ELF-1 (cell line): Measurements from ENCODE around the gene LIFR.
A peak's percentile ranks its signal among the peaks of the same experiment; 100 is the strongest.

Source experiments
- DNase-seq: peaks from one replicate; pipeline ENCODE4 v3.0.0-alpha.2; 2016; ENCODE audit warnings: low read depth, low spot score

The LIFR gene

DNA sequence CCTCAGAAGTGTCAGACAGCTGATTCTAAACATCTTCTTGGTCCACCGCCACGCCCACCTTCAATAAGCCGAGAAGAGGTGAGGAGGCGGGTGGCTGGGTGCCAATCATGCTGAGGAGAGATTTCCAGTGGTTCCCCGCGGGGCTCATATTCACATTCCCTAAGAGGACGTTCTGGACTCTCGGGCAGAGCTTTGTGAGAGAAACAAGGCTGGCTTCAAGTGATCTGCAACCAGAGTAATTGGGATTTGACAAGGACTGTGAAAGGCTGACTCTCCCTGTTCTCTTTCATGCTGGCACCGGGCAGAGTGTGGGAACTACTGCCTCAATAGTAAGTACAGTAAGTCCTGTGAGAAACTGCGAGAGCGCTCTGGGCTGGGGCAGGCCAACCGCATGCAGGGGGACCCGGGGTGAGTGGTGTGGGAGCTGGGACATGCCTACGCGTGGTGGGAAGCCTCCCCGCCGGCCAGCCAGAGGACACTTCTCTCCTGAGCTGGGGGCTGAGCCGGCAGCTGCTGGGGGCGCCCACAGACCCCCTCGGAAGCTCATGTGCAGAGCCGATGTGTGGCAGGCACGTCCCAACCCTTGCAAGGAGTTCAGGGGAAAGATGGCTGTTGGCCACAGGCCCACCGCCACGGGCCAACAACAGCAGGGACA lies 110.9 kb downstream of the LIFR start:
- no peak for DNase-seq

GRCh38 chr5:38443390-38443789 lies 113.1 kb downstream of the LIFR start:
- no peak for DNase-seq

GRCh38 chr5:38442247-38442573 lies 114.2 kb downstream of the LIFR start:
- no peak for DNase-seq

GRCh38 chr5:38441453-38442246 lies 114.8 kb downstream of the LIFR start:
- DNase-seq: peak; percentile 91

- DNase-seq: no peak
Measured at GRCh38 chr5:38438757-38439156, 117.7 kb downstream of the LIFR start.

GRCh38 chr5:38434966-38435705 lies 121.3 kb downstream of the LIFR start:
- DNase-seq: no peak

DNA sequence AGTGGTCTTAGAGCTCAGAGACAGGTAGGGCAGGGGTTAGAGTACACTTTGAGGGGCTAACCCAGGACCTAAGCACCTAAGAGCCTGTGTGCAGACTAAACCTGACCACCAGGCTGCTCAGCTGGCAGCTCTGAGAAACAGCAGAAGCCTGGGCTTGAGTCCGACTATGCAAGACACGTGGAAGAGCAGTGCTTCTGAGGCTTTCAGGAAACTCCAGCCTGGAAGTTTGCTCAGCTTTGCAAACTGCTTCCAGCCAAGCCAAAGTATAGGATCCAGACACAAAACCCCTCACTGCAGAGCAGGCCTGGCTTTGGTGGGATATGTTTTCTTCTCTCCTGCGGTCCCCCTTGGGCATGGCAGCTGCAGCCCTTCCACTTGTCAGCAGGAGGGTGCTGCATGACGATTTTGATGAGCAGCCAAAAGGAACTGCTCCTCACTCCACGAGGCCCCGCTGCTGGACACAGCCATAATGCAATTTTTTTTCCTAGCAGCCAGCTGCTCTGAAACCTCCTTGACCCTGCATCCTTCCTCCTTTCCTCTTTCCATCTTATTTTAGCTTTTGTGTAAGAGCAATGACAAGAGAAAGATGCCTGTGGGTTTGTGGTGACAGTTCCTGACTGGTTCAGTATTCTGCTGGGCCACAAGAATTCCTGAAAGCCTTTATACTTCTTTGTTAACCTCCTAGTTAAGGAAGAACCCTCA lies 123.1 kb downstream of the LIFR start:
- DNase-seq: no peak

- DNase-seq: no peak
Measured at GRCh38 chr5:38431242-38431853, 125.1 kb downstream of the LIFR start.

DNA sequence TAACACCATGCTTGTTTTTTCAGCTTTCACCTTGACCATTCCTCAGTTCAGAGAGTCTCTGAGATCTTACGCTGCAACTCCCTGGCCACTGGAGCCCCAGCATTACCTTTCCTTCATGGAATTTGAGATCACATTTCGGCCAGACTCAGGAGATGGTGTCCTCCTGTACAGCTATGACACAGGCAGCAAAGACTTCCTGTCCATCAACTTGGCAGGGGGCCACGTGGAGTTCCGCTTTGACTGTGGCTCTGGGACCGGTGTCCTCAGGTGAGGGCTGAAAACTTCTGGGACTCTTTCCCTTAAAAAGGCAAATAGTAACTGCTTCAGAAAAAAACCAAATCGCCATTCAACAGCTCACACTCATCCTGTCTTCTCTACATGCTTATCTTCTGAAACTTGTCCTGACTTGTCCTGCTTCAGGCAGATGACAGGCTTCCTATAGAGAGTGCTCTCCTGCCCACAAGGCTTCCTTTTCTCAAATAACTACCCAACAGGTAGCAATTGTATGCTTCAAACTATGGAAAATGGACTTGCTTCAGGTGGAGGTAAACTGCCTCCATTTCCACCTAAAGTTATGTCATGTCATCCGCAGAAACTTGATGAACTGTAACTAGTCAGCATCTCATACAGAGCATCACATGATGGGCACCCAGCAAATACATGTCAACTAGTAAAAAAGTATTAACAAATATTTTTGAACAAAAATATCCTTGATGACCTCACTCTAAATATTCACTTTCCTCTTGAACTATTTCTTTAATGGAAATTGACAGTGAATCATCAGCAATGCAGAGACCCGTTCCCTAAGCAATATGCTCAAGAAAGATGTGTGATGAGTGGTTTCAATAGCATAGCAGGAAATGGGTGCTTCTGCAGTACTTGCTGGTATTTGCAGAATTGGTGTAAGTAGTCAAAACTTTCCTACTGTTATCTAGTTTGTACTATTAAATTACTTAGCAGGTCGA lies 129.2 kb downstream of the LIFR start:
- no peak for DNase-seq

GRCh38 chr5:38426490-38426889 lies 130.0 kb downstream of the LIFR start:
- no peak for DNase-seq
